Urothelium cell line (cell line): ENCODE results near the gene HM13.
"Not testable (repeated sequence)": the region's sequence is repeated elsewhere in the genome, so short reads cannot be mapped to it uniquely, and the experiment has no call there.

ENCODE experiments used
- DNase-seq: peaks from one replicate; pipeline ENCODE4 v3.0.0; 2011; ENCODE audit warnings: low spot score, mixed read lengths
- FAIRE-seq: peaks from 2 replicates; lab custom pipeline; 2011; peaks lifted over from hg19 to GRCh38; lab: Jason Lieb, UNC

HM13 gene

GRCh38 chr20:31580706-31581105, 66.5 kb downstream of the HM13 start:
- FAIRE-seq: no peak
- no peak for DNase-seq

- FAIRE-seq (no peak), DNase-seq (no peak)
These were observed 67.1 kb downstream of the HM13 start for GRCh38 chr20:31581391-31581790.

- FAIRE-seq: no peak
- no peak for DNase-seq
These were observed 73.5 kb downstream of the HM13 start for GRCh38 chr20:31587545-31588389.

- DNase-seq (no peak), FAIRE-seq (no peak)
These were observed 76.5 kb downstream of the HM13 start for GRCh38 chr20:31590717-31591225.

- peak; percentile 93 for DNase-seq
These were observed 79.2 kb downstream of the HM13 start for GRCh38 chr20:31593221-31594001.

GRCh38 chr20:31594002-31594557, 79.8 kb downstream of the HM13 start:
- no peak for FAIRE-seq
- no peak for DNase-seq

More at GRCh38 chr20:31593221-31594001, 79.2 kb downstream of the HM13 start:
- no peak for FAIRE-seq

GRCh38 chr20:31594558-31595379, 80.5 kb downstream of the HM13 start:
- FAIRE-seq: no peak
- DNase-seq: no peak

- no peak for FAIRE-seq
These were observed 81.1 kb downstream of the HM13 start for GRCh38 chr20:31595380-31595653.

GRCh38 chr20:31595654-31596411, 81.6 kb downstream of the HM13 start:
- no peak for FAIRE-seq

More at GRCh38 chr20:31595380-31595653, 81.1 kb downstream of the HM13 start:
- no peak for DNase-seq

GRCh38 chr20:31596412-31596715, 82.1 kb downstream of the HM13 start:
- not testable (repeated sequence) for FAIRE-seq, DNase-seq

More at GRCh38 chr20:31595654-31596411, 81.6 kb downstream of the HM13 start:
- peak; percentile 48 for DNase-seq

GRCh38 chr20:31596831-31597480, 82.7 kb downstream of the HM13 start:
- FAIRE-seq: no peak
- no peak for DNase-seq

- DNase-seq (no peak), FAIRE-seq (no peak)
These were observed 83.2 kb downstream of the HM13 start for GRCh38 chr20:31597481-31597855.

GRCh38 chr20:31602431-31602778, 88.2 kb downstream of the HM13 start:
- no peak for FAIRE-seq
- no peak for DNase-seq

GRCh38 chr20:31602779-31603441, 88.7 kb downstream of the HM13 start:
- no peak for FAIRE-seq
- DNase-seq: peak; percentile 84

GRCh38 chr20:31603822-31604566, 89.8 kb downstream of the HM13 start:
- peak; percentile 96 for DNase-seq
- FAIRE-seq: peak; percentile 74

GRCh38 chr20:31604567-31605030, 90.4 kb downstream of the HM13 start:
- DNase-seq: no peak
- no peak for FAIRE-seq

- FAIRE-seq: no peak
- DNase-seq: peak; percentile 96
These were observed 91.0 kb downstream of the HM13 start, which contains the start of gene ID1 for GRCh38 chr20:31605031-31605901. ID1 (plus strand) TSS chr20:31605289; CDS start chr20:31605388, 99 bp downstream.
